Left lung (tissue), 10 donors: ENCODE measurements around the gene TMEM143. TPM values are rescaled to one million over a fixed set of nuclear protein-coding genes. Genes with fewer than 3 reads are reported as not detected.
A peak's percentile ranks its signal among the peaks of the same experiment; 100 is the strongest.

Experiments
- ATAC-seq: fragments of 200-7000 bp; cut with Tn5 transposase; one replicate; pipeline ENCODE4 v1.9.1; 2020; ENCODE audit warnings: moderate library complexity
- DNase-seq, 4 donors: peaks; one replicate each; pipeline ENCODE4 v3.0.0-alpha.2; 2013 to 2020
- H3K27ac ChIP-seq, 2 donors: fragments of 200-600 bp; sonication (generic) in 1 of 2; one replicate each; pipeline versions ENCODE4 v1.5.0 to v1.8.0; 2020 to 2021
- H3K27me3 ChIP-seq, 2 donors: fragments of 200-600 bp; sonication (generic) in 1 of 2; one replicate each; pipeline versions ENCODE4 v1.5.0 to v1.8.0; 2020 to 2021
- H3K36me3 ChIP-seq, 2 donors: fragments of 200-600 bp; sonication (generic) in 1 of 2; one replicate each; pipeline versions ENCODE4 v1.5.0 to v1.8.0; 2020 to 2021
- H3K4me1 ChIP-seq, 2 donors: fragments of 200-600 bp; one replicate each; pipeline ENCODE4 v1.8.0; 2021
- H3K4me3 ChIP-seq, 2 donors: fragments of 200-600 bp; sonication (generic) in 1 of 2; one replicate each; pipeline versions ENCODE4 v1.5.0 to v1.8.0; 2020 to 2021; ENCODE audit warnings: mild to moderate bottlenecking in 1 of 2
- H3K9me3 ChIP-seq, 2 donors: fragments of 200-600 bp; sonication (generic) in 1 of 2; one replicate each; pipeline versions ENCODE4 v1.5.0 to v1.8.0; 2020 to 2021
- CTCF ChIP-seq, 2 donors: fragments of 200-600 bp; sonication (generic) in 1 of 2; IDR thresholded peaks; one replicate each; pipeline versions ENCODE4 v1.5.0 to v1.8.0; 2021; ENCODE audit warnings: antibody characterized with exemption in 2 of 2
- intact Hi-C, 2 donors: fragments of 100-400 bp; cut with DNase I; formaldehyde crosslinking; loops; one replicate each; pipeline versions ENCODE4 v1.11.2 to v1.14.2; 2022
- polyA plus RNA-seq, 6 donors: library from polyadenylated mRNA; unstranded; fragments of 120-200 nt; gene quantifications; one replicate each; pipeline ENCODE4 v1.2.1, GENCODE V29; 2013; ENCODE audit not compliant: insufficient read length in 6 of 6
- total RNA-seq, 2 donors: library from RNA; stranded (reverse); fragmentation: NEBNext Ultra II Directional; extraction: Animal tissue kit (Norgen Biotek cat#: 25700); gene quantifications; one replicate each; pipeline ENCODE4 v1.2.1, GENCODE V29; 2021
- donor health status: DM: no; HTN: yes; CAD: no.
- donor health status: DM: no; HTN: no; CAD: no.

TMEM143 gene
- total and polyA plus RNA-seq, 8 donors, result 7.5 to 10.6 (median 9.3) TPM

- H3K27ac ChIP-seq, result no peak overlapping the region
- peaks cover 0 to 16% of the 10 kb centered on the region in 2 donors for H3K4me1 ChIP-seq
- DNase-seq (peak in 1 of 4 donors; percentile 45), ATAC-seq (no peak)
- no peak overlapping the region for H3K4me3 ChIP-seq
- H3K36me3 ChIP-seq, result peaks cover 0 to 5% of the 10 kb centered on the region in 2 donors
- H3K27me3 ChIP-seq, result no peaks in the 10 kb centered on the region
- intact Hi-C loops, result no loop called here
- H3K9me3 ChIP-seq, result no peaks in the 10 kb centered on the region
- no peak for TF ChIP-seq CTCF (IDR thresholded peaks at IDR 0.05)
Observed at GRCh38 chr19:48338802-48339503, 24.8 kb downstream of the TMEM143 start.

- DNase-seq (peak in 1 of 4 donors; percentile 53), ATAC-seq (no peak)
- H3K27me3 ChIP-seq, result no peaks in the 10 kb centered on the region
- no peak overlapping the region for H3K27ac ChIP-seq
- H3K36me3 ChIP-seq, result peaks cover 0 to 5% of the 10 kb centered on the region in 2 donors
- TF ChIP-seq CTCF (IDR thresholded peaks at IDR 0.05), result no peak
- no peak overlapping the region for H3K4me3 ChIP-seq
- H3K9me3 ChIP-seq, result no peaks in the 10 kb centered on the region
- intact Hi-C loops, result no loop called here
- peaks cover 4 to 23% of the 10 kb centered on the region in 2 donors for H3K4me1 ChIP-seq
Observed at GRCh38 chr19:48338253-48338755, 25.4 kb downstream of the TMEM143 start.

- Histone ChIP-seq H3K4me3 (peak overlapping the region; percentile 18 to 45), H3K27ac (peak overlapping the region; percentile 88 to 92), H3K36me3 (peaks cover 0 to 27% of the 10 kb centered on the region in 2 donors), H3K27me3 (no peaks in the 10 kb centered on the region), H3K4me1 (peaks cover 12 to 61% of the 10 kb centered on the region in 2 donors), H3K9me3 (no peaks in the 10 kb centered on the region)
- DNase-seq (peak; percentile 79 to 99 (median 94)), ATAC-seq (peak; percentile 88)
- TF ChIP-seq CTCF (IDR thresholded peaks at IDR 0.05), result peak; percentile 79 to 95
- intact Hi-C loops, result no loop called here
Observed at GRCh38 chr19:48333467-48334384, 30.0 kb downstream of the TMEM143 start.

GRCh38 chr19:48332662-48333466 lies 30.9 kb downstream of the TMEM143 start:
- Histone ChIP-seq H3K4me3 (peak overlapping the region; percentile 18 to 45), H3K4me1 (peaks cover 12 to 69% of the 10 kb centered on the region in 2 donors), H3K36me3 (peaks cover 0 to 36% of the 10 kb centered on the region in 2 donors), H3K9me3 (no peaks in the 10 kb centered on the region), H3K27me3 (no peaks in the 10 kb centered on the region), H3K27ac (peak overlapping the region; percentile 88 to 92)
- peak; percentile 93 to 96 (median 93) for DNase-seq
- intact Hi-C loops, result no loop called here
- ATAC-seq, result peak; percentile 81
- no peak for TF ChIP-seq CTCF (IDR thresholded peaks at IDR 0.05)
